Kidney tubule cell (primary cell): ENCODE data around the gene ACKR2.

Experiments used
- DNase-seq: peaks from one replicate; pipeline ENCODE4 v3.0.0-alpha.2; 2018; ENCODE audit warnings: low spot score

The ACKR2 gene

DNA sequence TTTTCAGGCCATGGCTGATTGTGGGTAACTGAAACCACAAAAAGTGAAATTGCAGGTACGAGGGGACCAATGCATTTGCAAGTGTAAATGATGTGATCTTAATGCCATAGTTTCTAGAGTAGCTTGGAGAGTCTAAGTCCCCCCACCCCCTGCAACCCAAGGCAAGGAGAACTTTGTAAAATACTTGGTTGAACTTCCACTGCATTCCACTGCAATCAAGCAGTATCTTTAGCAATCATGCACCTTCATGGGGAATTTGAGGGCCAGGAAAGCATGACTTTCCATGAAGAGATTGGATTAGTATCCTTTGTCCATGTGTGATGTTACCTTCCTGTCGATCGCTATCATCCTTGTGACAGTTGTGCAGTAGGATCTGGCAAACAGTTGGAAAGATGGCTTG lies 77.8 kb downstream of the ACKR2 start:
- DNase-seq, result no peak

DNA sequence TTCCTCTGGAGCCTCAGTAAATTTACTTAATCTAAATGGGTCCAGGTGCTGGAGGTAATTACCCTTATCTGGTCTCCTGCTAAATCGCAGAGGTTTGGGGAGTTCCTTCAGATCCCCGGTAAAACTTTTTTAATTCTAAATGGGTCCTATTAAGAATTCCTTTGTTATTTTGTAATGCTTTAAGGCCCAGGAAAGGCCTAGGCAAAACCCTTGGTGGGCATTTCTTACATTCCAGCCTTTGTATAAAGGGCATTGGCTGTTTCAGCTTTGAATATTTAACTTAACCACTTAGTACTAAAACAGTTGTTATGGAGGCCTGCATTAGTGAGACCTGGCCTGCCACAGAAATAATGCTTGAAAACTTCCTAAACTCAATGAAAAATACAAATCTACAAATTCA lies 81.8 kb downstream of the ACKR2 start:
- DNase-seq, result peak; percentile 46

DNA sequence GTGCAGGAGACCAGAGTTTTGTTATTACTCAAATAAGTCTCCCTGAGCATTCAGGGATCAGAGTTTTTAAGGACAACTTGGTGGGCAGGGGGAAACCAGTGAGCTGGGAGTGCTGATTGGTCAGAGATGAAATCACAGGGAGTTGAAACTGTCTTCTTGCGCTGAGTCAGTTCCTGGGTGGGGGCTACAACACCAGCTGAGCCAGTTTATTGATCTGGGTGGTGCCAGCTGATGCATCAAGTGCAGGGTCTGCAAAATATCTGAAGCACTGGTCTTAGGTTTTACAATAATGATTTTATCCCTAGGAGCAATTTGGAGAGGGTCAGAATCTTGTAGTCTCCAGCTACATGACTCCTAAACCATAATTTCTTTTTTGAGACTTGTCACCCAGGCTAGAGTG lies 82.9 kb downstream of the ACKR2 start:
- no peak for DNase-seq

DNA sequence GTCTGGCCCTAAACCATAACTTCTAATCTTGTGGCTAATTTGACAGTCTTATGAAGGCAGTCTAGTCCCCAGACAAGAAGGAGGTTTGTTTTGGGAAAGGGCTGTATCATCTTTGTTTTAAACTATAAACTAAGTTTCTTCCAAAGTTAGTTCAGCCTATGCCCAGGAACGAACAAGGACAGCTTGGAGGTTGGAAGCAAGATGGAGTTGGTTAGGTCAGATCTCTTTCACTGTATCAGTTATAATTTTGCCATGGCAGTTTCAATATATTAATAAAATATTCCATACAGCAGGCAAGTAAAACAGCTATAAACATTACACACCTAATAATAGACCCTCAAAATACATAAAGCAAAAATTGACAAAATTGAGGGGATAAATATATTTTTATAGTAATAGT lies 83.6 kb downstream of the ACKR2 start:
- DNase-seq, result no peak

DNA sequence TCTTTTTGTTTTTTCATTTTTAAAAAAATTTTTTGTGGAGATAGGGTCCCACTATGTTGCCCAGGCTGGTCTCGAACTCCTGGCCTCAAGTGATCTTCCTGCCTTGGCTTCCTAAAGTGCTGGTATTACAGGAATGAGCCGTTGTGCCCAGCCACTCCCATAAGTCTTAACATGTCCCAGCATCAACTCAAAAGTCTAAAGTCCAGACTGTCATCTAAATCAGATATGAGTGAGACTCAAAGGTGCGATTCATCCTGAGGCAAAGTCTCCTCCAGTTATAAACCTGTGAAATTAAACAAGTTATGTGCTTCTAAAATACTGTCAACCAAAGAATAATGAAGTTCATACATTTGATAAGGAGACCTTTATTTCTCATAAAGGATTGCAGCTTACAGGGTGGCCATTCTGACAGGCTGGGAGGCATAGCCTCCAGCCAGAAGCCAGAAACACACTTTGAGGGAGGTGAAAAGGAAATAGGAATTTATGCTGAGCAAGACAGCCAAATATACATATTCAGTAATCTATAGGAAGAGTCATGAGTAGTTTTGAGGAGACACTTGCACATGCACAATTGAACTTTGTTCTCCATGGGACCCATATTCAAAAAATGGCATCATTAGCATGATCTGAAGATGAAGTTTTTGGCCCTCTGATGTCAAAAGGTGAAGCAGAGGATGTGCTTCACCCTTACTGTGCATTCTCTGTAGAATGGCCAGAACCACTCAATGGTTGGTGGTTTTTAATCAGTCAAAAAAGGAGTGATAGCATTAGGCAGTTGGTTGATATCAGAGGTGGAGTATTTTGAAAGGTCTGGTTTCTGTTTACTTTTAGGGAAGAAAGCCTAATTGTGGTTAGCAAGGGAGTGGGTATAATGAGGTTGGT lies 85.7 kb downstream of the ACKR2 start:
- peak; percentile 25 for DNase-seq

DNA sequence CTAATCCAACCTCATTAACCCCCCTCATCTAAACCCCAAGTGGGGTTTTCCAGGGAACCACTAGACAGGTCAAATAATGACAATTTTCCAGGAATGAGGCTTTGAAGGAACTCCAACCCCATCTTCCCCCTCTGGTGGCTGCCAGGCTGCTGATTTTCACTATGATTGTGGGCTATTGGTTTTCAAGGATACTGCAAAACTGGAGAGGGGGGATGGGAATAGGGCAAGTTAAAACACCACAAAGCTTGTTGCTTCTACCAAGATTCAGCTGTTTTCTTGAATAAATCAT lies 86.3 kb downstream of the ACKR2 start:
- no peak for DNase-seq

DNA sequence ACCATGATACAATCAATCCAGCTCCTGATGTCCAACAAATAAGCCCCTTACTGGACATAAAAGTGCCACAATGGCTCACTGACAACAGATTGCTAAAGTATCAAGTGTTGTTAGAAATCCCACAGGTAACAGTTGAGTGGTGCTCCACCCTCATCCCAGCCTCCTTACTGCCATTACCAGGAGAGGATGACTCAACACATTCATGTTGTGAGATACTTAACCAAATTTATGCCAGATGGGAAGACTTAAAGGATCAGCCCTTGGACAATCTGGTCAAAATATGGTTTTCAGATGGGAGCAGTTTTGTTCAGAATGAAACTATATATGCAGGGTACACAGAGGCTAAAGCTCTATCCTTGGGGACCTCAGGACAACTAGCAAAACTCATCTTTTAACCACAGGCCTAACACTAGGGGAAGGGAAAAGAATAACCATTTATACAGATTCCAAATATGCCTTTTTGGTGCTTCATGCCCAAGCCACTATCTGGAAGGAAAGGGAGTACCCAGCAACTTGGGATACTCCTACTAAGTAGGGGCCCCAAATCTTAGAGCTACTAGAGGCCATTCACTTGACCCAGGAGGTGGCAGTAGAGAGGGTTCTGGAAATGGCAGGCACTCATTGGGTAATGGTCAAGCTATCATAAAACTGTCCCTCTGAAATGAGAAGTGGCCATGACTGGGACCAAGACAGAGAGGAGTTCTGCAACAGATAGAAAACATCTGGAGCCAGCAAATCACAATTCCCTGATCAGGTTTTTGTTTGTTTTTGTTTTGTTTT lies 89.8 kb downstream of the ACKR2 start:
- DNase-seq, result no peak

DNA sequence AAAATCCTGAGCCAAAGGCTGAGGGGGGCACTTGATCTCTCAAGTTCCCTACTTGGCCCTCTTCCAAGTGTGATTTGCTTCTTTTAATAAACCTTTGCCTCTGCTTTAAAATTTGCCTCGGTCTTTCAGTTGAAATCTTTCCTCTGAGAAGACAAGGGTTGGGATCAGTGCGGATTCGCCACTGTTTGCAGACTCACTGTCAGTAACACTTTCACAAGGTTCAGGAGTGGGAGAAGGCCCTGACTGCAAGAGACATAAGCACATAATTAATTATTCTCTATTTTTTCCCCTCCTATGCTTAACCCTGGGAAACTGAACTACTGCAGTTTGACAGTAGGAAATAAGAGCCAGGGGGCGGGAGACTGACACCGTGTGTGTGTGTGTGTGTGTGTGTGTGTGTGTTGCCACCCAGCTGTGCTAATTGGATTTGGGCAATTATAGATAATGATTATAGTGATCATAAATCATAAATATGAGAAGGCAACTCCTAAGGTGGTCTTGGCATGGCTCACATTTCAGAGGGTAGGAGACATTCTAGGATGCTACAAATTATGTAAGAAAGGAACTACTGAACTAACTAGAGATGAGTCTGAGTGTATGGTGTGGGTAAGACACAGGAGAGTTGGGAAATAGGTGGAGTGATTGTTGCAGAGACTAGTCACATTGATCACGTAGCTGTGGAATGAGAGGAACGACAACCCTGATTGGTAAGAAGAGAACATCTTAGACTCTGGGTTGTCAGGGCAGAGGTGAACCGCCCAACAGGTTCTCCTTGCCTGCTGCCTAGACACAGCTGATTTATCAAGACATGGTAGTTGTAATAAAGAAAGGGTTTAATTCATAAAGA lies 91.2 kb downstream of the ACKR2 start:
- DNase-seq, result no peak

DNA sequence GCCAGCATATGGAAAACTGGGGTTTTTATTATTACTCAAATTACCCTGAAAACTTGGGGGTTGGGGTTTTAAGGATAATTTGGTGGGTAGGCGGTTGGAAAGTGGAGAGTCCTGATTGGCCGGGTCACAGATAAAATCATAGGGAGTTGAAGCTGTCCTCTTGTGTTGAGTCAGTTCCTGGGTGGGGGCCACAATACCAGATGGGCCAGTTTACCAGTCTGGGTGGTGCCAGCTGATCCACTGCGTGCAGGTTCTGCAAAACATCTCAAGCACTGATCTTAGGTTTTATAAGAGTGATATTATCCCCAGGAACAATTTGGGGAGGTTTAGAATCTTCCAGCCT lies 91.8 kb downstream of the ACKR2 start:
- DNase-seq, result no peak

DNA sequence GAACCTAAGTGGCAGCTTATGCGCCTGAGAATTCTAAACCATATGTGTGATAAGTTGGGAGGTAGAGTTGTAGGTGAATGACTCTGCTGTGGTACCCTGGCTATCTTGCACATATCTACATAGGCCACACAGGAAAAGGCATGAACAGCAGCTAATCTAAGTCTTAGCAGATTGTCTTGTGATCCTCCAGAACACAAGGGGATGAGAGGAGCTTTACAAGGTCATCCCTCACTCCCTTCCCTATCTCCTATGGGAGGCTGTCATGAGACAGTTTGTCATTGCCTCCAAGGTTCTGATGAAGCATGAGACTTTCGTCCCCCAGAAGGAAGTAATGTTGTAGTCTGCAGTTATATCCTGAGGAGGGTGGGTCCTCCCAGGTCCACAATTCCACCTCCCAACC lies 93.0 kb downstream of the ACKR2 start:
- no peak for DNase-seq

DNA sequence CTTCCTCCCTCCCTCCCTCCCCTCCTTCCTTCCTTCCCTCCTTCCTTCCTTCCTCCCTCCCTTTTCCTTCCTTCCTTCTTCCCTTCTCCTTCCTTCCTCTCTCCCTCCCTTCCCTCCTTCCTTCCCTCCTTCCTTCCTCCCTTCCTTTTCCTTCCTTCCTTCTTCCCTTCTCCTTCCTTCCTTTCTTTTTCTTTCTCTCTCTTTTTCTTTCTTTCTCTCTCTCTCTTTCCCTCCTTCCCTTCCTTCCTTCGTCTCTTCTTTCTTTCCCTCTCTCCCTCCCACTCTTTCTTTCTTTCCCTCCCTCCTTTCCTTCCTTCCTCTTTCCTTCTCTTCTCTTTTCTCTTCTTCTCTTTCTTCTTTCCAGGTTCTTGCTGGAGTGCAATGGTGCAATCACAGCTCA lies 94.8 kb downstream of the ACKR2 start:
- no peak for DNase-seq

DNA sequence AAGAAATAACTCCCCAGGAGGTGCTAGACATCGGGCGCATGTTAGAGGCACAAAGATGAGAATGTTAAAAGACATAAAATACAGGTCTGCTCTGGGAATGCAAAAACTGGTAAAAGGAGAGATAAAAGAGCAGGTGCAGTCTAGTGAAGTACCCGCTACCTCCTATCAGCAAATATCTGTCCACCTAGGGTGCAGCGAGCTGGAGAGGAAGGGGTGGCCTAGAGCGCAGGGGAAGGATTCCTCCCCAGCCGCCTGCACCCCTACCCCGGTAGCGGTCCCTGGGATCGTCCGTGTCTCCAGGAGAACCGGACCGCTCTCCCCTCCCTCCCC lies 96.5 kb downstream of the ACKR2 start:
- no peak for DNase-seq

DNA sequence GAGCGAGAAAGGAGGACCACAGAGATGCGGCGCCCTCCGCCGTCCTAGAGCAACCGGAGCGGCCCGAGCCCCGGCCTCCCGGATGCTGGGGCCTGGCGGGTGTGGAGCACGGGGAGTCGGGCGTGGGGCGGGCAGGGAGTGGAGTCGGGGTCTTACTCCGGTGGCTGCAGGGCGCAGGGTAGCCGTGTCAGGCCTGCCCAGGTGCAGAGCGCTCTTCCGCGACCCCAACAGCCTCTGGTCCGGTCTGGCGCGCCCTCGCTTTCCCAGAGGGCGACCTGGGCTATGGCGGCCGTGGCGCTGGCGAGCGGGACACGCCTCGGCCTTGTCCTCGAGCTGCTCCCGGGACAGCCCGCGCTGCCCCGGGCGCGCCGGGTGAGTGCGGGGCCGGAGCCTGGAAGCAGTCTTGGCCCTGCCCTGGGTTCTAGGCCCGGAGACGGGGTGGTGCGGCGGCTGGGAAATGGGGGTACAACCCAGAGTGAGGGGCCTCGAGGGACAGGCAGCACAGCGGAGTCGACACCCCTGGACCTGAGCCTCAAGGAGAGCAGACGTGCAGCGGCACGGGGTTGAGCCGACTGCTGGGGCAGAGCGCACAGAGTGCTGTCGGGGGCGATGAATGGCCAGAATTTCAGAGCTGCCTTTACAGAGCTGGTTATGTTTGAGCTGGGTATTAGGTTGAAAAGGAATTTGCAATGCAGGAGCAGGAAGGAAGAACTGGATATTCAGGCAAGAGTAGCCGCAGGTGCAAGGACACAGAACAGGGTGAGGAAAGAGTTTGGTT lies 97.0 kb downstream of the ACKR2 start, which contains the start of gene ZNF662:
Gene ZNF662 (plus strand): TSS at position 73 of the 778 bp plus-strand sequence. CDS start 1,973 bp downstream, outside the sequence.
- DNase-seq, result peak; percentile 46

DNA sequence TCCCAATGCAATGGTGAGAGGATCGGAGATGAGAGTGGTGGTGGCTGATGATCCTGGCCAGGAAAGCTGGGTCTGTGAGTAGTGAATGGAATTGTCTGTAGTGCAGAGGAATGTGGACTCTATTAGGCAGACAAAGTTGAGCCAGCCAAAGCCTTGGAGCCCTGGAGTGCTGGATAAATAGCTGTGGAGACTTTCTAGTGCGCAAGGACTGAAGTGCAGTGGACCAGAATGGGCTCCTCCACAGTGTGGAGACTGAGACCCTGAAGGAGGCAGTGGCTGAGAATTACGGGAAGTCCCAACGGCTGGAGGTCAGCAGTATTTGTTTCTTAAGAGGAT lies 97.6 kb downstream of the ACKR2 start:
- no peak for DNase-seq

DNA sequence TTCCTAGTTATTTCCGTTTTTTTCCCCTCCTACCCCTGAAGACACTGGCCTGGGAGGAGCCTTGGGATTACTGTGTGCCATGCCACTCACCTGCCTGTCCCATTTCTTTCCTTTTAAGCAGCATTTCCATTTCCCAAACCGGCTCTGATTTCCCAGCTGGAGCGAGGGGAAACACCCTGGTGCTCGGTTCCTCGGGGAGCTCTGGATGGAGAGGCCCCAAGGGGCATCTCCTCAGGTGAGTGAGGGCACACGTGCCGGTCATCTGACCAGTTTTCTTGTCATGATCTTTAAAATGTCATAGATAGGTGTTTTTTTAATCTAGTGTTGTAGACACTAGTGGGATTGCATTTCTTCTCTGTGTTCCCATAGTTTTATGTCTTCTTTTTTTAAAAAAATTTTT lies 99.4 kb downstream of the ACKR2 start:
- no peak for DNase-seq

DNA sequence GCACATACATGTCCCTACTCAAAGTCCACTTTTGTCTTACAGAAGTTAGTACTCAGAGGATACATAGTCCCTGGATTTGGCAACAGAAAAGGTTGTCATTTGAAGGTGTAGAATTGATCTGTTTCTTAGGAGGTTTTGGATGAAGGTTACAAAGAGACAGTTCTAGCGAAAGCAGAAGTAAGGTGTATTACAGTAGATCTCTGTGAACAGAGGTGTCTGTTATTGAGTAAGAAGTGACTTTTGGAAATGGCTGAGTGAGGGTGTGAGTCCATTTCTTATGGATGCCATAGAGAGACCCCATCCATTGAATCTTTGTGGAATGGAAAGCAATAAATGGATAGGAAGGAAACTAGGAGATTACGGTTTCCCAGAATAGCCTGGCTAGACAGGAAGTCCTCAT lies 102.3 kb downstream of the ACKR2 start:
- DNase-seq, result no peak

DNA sequence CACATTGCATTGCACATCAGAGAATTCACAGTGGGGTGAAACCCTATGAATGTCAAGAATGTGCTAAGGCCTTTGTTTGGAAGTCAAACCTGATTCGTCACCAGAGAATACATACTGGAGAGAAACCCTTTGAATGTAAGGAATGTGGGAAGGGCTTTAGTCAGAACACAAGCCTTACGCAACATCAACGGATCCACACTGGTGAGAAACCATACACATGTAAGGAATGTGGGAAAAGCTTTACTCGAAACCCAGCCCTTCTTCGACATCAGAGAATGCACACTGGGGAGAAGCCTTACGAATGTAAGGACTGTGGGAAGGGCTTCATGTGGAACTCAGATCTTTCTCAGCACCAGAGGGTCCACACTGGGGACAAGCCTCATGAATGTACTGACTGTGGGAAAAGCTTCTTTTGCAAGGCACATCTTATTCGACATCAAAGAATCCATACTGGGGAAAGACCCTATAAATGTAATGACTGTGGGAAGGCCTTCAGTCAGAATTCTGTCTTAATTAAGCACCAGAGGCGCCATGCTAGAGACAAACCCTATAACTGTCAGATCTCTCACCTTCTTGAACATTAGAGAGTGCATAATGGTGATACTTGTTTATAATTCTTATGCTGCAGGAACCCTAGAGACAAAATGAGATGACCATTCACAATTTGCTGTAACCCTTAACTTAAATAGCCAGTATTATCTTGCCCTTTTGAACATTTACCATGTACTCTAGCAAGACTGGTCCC lies 105.7 kb downstream of the ACKR2 start:
- no peak for DNase-seq
